Spleen (tissue), 11 donors: ENCODE measurements around the gene DDO. TPM values are rescaled to one million over a fixed set of nuclear protein-coding genes. Genes with fewer than 3 reads are reported as not detected.

Experiments
- DNase-seq: peaks from one replicate; pipeline ENCODE4 v3.0.0-alpha.2; 2020
- H3K27ac ChIP-seq, 8 donors: fragments of 200-600 bp; sonication (generic) in 7 of 8; 1 replicate in 4 of 8; 2 replicates in 4 of 8; pipeline versions ENCODE4 v1.5.0 to v1.8.0; 2016 to 2021; ENCODE audit warnings: inconsistent platforms in 4 of 8, mild to moderate bottlenecking in 4 of 8, moderate library complexity in 1 of 8
- H3K27me3 ChIP-seq, 7 donors: fragments of 200-600 bp; sonication (generic) in 6 of 7; replicated peaks in 1 of 7; 1 replicate in 4 of 7; 2 replicates in 3 of 7; pipeline versions ENCODE4 v1.5.0 to v1.8.0; 2016 to 2021; ENCODE audit warnings: inconsistent platforms in 3 of 7, mild to moderate bottlenecking in 1 of 7
- H3K36me3 ChIP-seq, 6 donors: fragments of 200-600 bp; sonication (generic) in 5 of 6; 1 replicate in 4 of 6; 2 replicates in 2 of 6; pipeline versions ENCODE4 v1.5.0 to v1.8.0; 2016 to 2021; ENCODE audit warnings: inconsistent platforms in 2 of 6
- H3K4me1 ChIP-seq, 6 donors: fragments of 200-600 bp; sonication (generic) in 5 of 6; 1 replicate in 3 of 6; 2 replicates in 3 of 6; pipeline versions ENCODE4 v1.5.0 to v1.8.0; 2016 to 2021; ENCODE audit warnings: inconsistent platforms in 3 of 6
- H3K4me3 ChIP-seq, 8 donors: fragments of 200-600 bp; sonication (generic) in 7 of 8; 1 replicate in 4 of 8; 2 replicates in 4 of 8; pipeline versions ENCODE4 v1.5.0 to v1.8.0; 2016 to 2021; ENCODE audit warnings: inconsistent platforms in 4 of 8, mild to moderate bottlenecking in 4 of 8, moderate library complexity in 2 of 8
- H3K9me3 ChIP-seq, 8 donors: fragments of 200-600 bp; sonication (generic) in 7 of 8; 1 replicate in 4 of 8; 2 replicates in 4 of 8; pipeline versions ENCODE4 v1.5.0 to v1.8.0; 2016 to 2021; ENCODE audit warnings: inconsistent platforms in 4 of 8
- CTCF ChIP-seq, 11 experiments: fragments of 200-600 bp in 7 of 11; fragments of 450-650 bp in 4 of 11; sonication (generic) in 4 of 11; IDR thresholded peaks in 8 of 11; conservative IDR thresholded peaks in 3 of 11; 1 replicate in 7 of 11; 2 replicates in 4 of 11; pipeline versions ENCODE4 v1.4.0 to v1.8.0; 2016 to 2021; ENCODE audit warnings: antibody characterized with exemption in 11 of 11, inconsistent platforms in 4 of 11, mild to moderate bottlenecking in 1 of 11
- POLR2A ChIP-seq, 3 donors: fragments of 450-650 bp; IDR thresholded peaks; one replicate each; pipeline ENCODE4 v1.5.1; 2017; ENCODE audit warnings: antibody characterized with exemption in 3 of 3, mild to moderate bottlenecking in 1 of 3
- POLR2AphosphoS5 ChIP-seq, 3 donors: sonication (generic); formaldehyde crosslinking; IDR thresholded peaks; one replicate each; pipeline ENCODE4 v1.5.1; 2017; ENCODE audit warnings: antibody characterized with exemption in 3 of 3
- WGBS, 5 donors: extraction: QIAGEN DNeasy Blood & Tissue Kit in 3 of 5; methylation state at CpG; one replicate each; pipeline versions ENCODE4 v1.1.5 to v1.1.7; 2013 to 2018; 5-methylcytosine and 5-hydroxymethylcytosine counted together
- intact Hi-C: fragments of 100-400 bp; cut with DNase I; formaldehyde crosslinking; loops from one replicate; pipeline ENCODE4 v1.15.0; 2023; ENCODE audit warnings: low total_unique reads
- polyA plus RNA-seq, 3 donors: library from polyadenylated mRNA; stranded (reverse); fragments of 200-250 nt; gene quantifications; one replicate each; pipeline ENCODE4 v1.2.1, GENCODE V29; 2013
- total RNA-seq, 7 donors: library from RNA; depleted of rRNA in 3 of 7; stranded (reverse); fragments of >200 nt in 3 of 7; fragmentation: NEBNext Ultra II Directional in 4 of 7; extraction: Animal tissue kit (Norgen Biotek cat#: 25700) in 4 of 7; gene quantifications; one replicate each; pipeline versions ENCODE4 v1.1.0 to v1.2.1, GENCODE V29; 2016 to 2021
- donor health status: healthy with polysubstance abuse.
- donor health status: DM: no; HTN: no; CAD: no; lungs with moderate emphysema.
- donor health status: DM: no; HTN: no; CAD: no.
- donor health status: Bipolar disorder and iron deficiency.
- donor health status: healthy.
- donor health status: DM: no; HTN: no; CAD: no.
- donor health status: DM: yes; HTN: yes; CAD: no.

DDO gene
- total and polyA plus RNA-seq, 10 donors = 0.68 to 4.1 (median 1.7) TPM

DNA sequence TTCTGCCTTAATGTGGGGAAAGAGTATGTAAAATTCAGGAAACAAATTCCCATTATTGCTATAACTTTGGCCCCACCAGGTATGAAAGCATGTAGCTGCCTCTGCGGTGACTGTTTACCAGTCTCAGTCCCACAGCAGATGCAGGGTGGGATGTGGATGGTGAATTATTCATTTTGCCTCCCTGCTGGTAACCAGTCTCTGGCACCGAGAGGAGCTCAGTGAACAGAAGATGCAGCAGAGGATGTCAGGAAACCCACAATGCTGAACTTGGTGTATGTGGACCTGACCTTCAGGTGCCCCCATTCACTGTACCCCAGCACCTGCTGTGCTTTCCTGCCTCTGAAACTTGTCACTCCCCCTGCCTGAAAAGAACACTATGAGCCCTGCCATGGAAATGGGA is 48.4 kb downstream of the DDO start:
- no peak overlapping the region for H3K27ac ChIP-seq
- intact Hi-C loops = no loop called here
- DNase-seq = no peak
- TF ChIP-seq POLR2AphosphoS5 (IDR thresholded peaks at IDR 0.05) (no peak), POLR2A (IDR thresholded peaks at IDR 0.05) (no peak), CTCF (IDR thresholded peaks at IDR 0.05 in 8 of 11, conservative IDR thresholded peaks at IDR 0.05 in 3 of 11) (no peak)
- WGBS, 5 donors = 55 to 74% (median 68%) methylated on average over 2 of the region's 2 CpGs
- no peaks in the 10 kb centered on the region for H3K36me3 ChIP-seq
- no peaks in the 10 kb centered on the region for H3K9me3 ChIP-seq
- no peaks in the 10 kb centered on the region for H3K27me3 ChIP-seq
- no peaks in the 10 kb centered on the region for H3K4me1 ChIP-seq
- H3K4me3 ChIP-seq = no peak overlapping the region

GRCh38 chr6:110366256-110366655 is 49.1 kb downstream of the DDO start:
- DNase-seq = no peak
- no peak for TF ChIP-seq POLR2A (IDR thresholded peaks at IDR 0.05)
- no peak for TF ChIP-seq POLR2AphosphoS5 (IDR thresholded peaks at IDR 0.05)
- TF ChIP-seq CTCF (IDR thresholded peaks at IDR 0.05 in 8 of 11, conservative IDR thresholded peaks at IDR 0.05 in 3 of 11) = no peak
- 64 to 80% (median 71%) methylated on average over 2 of the region's 2 CpGs for WGBS, 5 donors
- intact Hi-C loops = no loop called here
- no peak overlapping the region for H3K4me3 ChIP-seq
- H3K9me3 ChIP-seq = no peaks in the 10 kb centered on the region
- H3K36me3 ChIP-seq = no peaks in the 10 kb centered on the region
- no peak overlapping the region for H3K27ac ChIP-seq
- H3K4me1 ChIP-seq = no peaks in the 10 kb centered on the region
- H3K27me3 ChIP-seq = no peaks in the 10 kb centered on the region

DNA sequence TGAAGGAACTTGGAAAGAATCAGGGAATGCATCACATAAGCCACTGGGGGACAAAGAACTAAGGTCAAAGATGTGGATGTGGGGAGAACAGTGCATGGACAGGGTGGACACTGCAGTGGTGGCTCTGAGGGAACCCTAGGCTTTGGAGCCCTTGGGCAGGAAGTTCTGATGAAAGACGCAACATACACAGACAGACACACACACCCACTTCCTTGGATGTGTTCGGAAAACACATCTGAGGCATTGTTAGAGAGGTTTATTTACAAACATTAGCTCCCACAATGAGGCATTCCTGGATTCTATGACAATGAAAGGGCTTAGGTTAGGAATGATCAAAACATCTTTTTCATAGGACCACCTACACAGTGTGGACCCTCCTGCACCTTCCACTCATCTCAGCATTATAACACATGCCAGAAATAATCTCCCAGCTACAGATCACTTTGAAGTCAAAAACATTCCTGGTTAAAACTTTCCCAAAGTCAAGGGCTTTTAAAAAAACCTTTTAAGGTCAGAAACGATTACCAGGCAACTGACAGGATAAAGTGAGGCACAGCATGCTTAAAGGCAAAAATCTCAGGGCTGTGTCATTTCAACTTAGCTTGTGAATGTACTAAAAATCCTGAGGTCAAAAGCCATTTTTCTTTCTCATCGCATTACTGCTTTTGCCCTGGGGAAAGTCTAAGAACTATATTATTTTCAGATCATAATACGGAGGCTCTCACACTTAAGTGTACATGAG is 50.8 kb downstream of the DDO start:
- H3K36me3 ChIP-seq = no peaks in the 10 kb centered on the region
- intact Hi-C loops = no loop called here
- WGBS, 5 donors = 63 to 82% (median 73%) methylated on average over 5 of the region's 5 CpGs
- H3K9me3 ChIP-seq = no peaks in the 10 kb centered on the region
- no peak for TF ChIP-seq POLR2AphosphoS5 (IDR thresholded peaks at IDR 0.05)
- H3K4me3 ChIP-seq = no peak overlapping the region
- no peak for DNase-seq
- H3K27me3 ChIP-seq = peaks cover 0 to 15% (median 0%) of the 10 kb centered on the region in 7 donors
- H3K27ac ChIP-seq = no peak overlapping the region
- no peaks in the 10 kb centered on the region for H3K4me1 ChIP-seq

DNA sequence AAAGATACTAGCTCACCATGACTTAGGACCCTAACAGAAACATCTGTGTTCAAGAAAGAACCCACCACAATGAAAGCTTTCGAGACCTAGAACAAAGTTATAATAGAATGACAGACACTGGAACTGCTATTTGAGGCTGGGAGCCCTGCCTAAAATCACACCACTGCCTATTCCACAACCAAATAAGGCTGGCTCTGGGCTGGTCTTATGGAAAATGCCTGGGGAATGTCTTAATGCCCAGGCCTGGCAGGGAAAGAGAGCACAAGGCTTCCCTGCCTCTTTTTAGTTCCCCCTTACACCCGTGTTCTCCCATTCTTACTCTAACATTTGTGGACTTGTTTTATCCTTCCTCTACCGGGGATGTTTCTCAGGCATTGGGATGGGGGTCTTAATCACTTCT is 51.6 kb downstream of the DDO start:
- WGBS, 5 donors = 62 to 94% (median 89%) methylated on average over 3 of the region's 3 CpGs

More for the DNA sequence above, 51.6 kb downstream of the DDO start:
- no peaks in the 10 kb centered on the region for H3K9me3 ChIP-seq
- no peak overlapping the region for H3K27ac ChIP-seq
- TF ChIP-seq POLR2AphosphoS5 (IDR thresholded peaks at IDR 0.05) = no peak
- TF ChIP-seq CTCF (IDR thresholded peaks at IDR 0.05 in 8 of 11, conservative IDR thresholded peaks at IDR 0.05 in 3 of 11) = no peak
- TF ChIP-seq POLR2A (IDR thresholded peaks at IDR 0.05) = no peak
- H3K4me3 ChIP-seq = no peak overlapping the region
- DNase-seq = no peak
- no peaks in the 10 kb centered on the region for H3K36me3 ChIP-seq
- H3K4me1 ChIP-seq = no peaks in the 10 kb centered on the region
- peaks cover 0 to 23% (median 7%) of the 10 kb centered on the region in 7 donors for H3K27me3 ChIP-seq
- intact Hi-C loops = no loop called here
